ENCODE data around the gene MYRF. TPM values are rescaled to one million over a fixed set of nuclear protein-coding genes. Genes with fewer than 3 reads are reported as not detected.

The MYRF gene
- total and polyA plus RNA-seq, 4 donors = 11.9 to 41.2 (median 25.2) TPM

DNA sequence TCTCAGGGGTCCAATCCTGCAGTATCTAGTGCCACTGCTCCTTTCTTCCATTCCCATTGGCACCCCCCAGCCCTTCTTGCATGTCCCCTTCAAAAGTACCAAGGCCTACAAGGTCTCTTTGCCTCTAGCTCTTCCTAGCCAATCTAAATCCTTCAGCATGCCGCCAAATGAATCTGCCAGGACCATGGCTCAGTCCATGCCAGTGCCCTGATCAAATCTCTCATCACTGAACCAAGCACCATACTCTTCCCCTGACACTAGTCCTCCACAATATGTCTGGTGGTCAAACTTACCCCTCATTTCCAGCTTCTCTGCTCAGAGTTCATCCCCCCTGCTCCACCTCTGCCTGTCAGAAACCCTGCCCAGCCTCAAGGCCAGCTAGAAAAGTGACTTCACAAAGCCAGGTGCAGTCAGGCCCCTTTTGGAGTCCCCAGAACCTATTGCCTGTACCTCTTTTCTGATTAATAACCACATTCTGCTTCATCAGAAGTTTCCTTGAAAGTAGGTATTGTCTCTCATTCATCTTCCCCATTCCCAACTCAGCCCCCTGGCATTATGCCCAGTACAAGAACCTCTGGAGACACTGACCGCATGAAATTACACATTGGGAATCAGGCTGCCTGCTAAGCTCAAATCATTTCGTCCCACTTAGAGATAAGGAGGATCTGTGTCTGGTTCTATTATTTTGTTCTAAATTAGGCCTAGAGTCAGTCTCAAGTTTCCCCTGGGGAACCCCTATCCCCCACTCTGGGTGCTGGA, 51.6 kb downstream of the MYRF start:
- no peaks in the 10 kb centered on the region for H3K27me3 ChIP-seq (ENCODE audit: control insufficient read depth in 3 of 3, insufficient read depth in 3 of 3, low read length in 2 of 3)
- no peak overlapping the region for H3K27ac ChIP-seq (ENCODE audit: low read depth in 1 of 2, low read length in 1 of 2)
- H3K36me3 ChIP-seq (ENCODE audit: control insufficient read depth in 4 of 4, insufficient read depth in 4 of 4, low read length in 4 of 4) = peaks cover 15 to 42% (median 21%) of the 10 kb centered on the region in 4 donors
- no peaks in the 10 kb centered on the region for H3K9me3 ChIP-seq (ENCODE audit: control insufficient read depth in 4 of 4, insufficient read depth in 3 of 4, low read length in 3 of 4)
- H3K9ac ChIP-seq (ENCODE audit: insufficient read depth in 1 of 2, low read length in 2 of 2) = no peak overlapping the region
- peaks cover 0 to 3% (median 0%) of the 10 kb centered on the region in 5 donors for H3K4me1 ChIP-seq (ENCODE audit: control insufficient read depth in 5 of 5, insufficient read depth in 5 of 5, low read length in 5 of 5)
- TF ChIP-seq CTCF (IDR thresholded peaks at IDR 0.05; ENCODE audit: control extremely low read depth, extremely low read depth) = no peak
- ATAC-seq (ENCODE audit: insufficient read depth, low FRiP score) (no peak), DNase-seq (peak in 1 of 3 donors; percentile 11)
- no peak overlapping the region for H3K4me3 ChIP-seq
- 79 to 80% methylated on average over 3 of the region's 3 CpGs for WGBS, 2 donors

DNA sequence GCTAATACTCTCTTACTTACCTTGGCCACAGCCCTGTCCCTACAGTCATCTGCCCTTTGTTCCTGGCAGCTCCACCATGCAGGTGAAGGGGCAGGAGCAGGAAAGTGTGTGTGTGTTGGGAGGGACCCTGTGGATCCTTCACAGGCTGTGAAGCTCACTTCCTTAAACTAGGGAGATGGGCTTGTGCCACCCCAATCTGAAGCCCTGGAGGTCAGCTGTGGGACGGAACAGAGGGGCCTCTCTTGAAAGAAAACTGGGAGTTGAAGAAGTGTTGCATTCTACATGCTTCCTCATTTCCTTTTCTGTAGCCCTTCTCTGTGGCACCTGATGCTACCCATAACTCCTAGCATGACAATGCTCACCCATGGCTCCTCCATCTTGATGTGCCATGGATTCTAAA, 52.7 kb downstream of the MYRF start:
- TF ChIP-seq CTCF (IDR thresholded peaks at IDR 0.05; ENCODE audit: control extremely low read depth, extremely low read depth) = no peak
- DNase-seq = no peak
- no peak overlapping the region for H3K4me3 ChIP-seq
- no peak overlapping the region for H3K9ac ChIP-seq (ENCODE audit: insufficient read depth in 1 of 2, low read length in 2 of 2)
- H3K27me3 ChIP-seq (ENCODE audit: control insufficient read depth in 3 of 3, insufficient read depth in 3 of 3, low read length in 2 of 3) = no peaks in the 10 kb centered on the region
- no peaks in the 10 kb centered on the region for H3K9me3 ChIP-seq (ENCODE audit: control insufficient read depth in 4 of 4, insufficient read depth in 3 of 4, low read length in 3 of 4)
- H3K27ac ChIP-seq (ENCODE audit: low read depth in 1 of 2, low read length in 1 of 2) = no peak overlapping the region
- no peak for ATAC-seq (ENCODE audit: insufficient read depth, low FRiP score)
- H3K4me1 ChIP-seq (ENCODE audit: control insufficient read depth in 5 of 5, insufficient read depth in 5 of 5, low read length in 5 of 5) = peaks cover 0 to 3% (median 0%) of the 10 kb centered on the region in 5 donors
- 33 to 81% methylated on average over 1 of the region's 1 CpG for WGBS, 2 donors
- H3K36me3 ChIP-seq (ENCODE audit: control insufficient read depth in 4 of 4, insufficient read depth in 4 of 4, low read length in 4 of 4) = peaks cover 20 to 48% (median 30%) of the 10 kb centered on the region in 4 donors

DNA sequence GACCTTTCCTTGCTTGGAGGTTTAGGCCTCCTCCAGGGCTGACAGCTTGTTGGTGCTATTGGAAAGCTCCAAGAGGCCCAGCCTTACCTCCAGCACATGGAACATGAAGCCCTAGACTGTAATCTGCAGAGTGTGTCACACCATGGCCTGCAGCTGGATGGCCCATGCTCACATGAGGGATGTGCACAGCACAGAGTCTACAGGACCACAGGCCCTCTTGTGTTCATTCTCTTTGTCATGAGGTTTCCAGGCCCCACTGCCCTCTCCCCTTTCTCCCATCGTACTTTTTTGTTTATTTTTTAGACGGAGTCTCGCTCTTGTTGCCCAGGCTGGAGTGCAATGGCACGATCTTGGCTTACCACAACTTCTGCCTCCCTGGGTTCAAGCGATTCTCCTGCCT, 54.3 kb downstream of the MYRF start:
- DNase-seq = no peak
- TF ChIP-seq CTCF (IDR thresholded peaks at IDR 0.05; ENCODE audit: control extremely low read depth, extremely low read depth) = no peak
- no peaks in the 10 kb centered on the region for H3K9me3 ChIP-seq (ENCODE audit: control insufficient read depth in 4 of 4, insufficient read depth in 3 of 4, low read length in 3 of 4)
- H3K9ac ChIP-seq (ENCODE audit: insufficient read depth in 1 of 2, low read length in 2 of 2) = no peak overlapping the region
- no peak overlapping the region for H3K4me3 ChIP-seq
- H3K27me3 ChIP-seq (ENCODE audit: control insufficient read depth in 3 of 3, insufficient read depth in 3 of 3, low read length in 2 of 3) = no peaks in the 10 kb centered on the region
- 91 to 95% methylated on average over 5 of the region's 5 CpGs for WGBS, 2 donors
- no peak for ATAC-seq (ENCODE audit: insufficient read depth, low FRiP score)
- peaks cover 20 to 53% (median 38%) of the 10 kb centered on the region in 4 donors for H3K36me3 ChIP-seq (ENCODE audit: control insufficient read depth in 4 of 4, insufficient read depth in 4 of 4, low read length in 4 of 4)
- H3K4me1 ChIP-seq (ENCODE audit: control insufficient read depth in 5 of 5, insufficient read depth in 5 of 5, low read length in 5 of 5) = peaks cover 0 to 3% (median 0%) of the 10 kb centered on the region in 5 donors
- no peak overlapping the region for H3K27ac ChIP-seq (ENCODE audit: low read depth in 1 of 2, low read length in 1 of 2)
